ENCODE data around the gene JAM3. TPM values are rescaled to one million over a fixed set of nuclear protein-coding genes. Genes with fewer than 3 reads are reported as not detected.
"Not testable (repeated sequence)": the region's sequence is repeated elsewhere in the genome, so short reads cannot be mapped to it uniquely, and the experiment has no call there.

Gene JAM3
- total RNA-seq, 1 donor from 2014 or later, result 41.8 TPM

- DNase-seq, result peak; percentile 48
Observed at GRCh38 chr11:134062265-134063123, 6.4 kb upstream of the JAM3 start.

- no peak for DNase-seq
Observed at GRCh38 chr11:134063124-134063495, 5.8 kb upstream of the JAM3 start.

GRCh38 chr11:134063991-134064747 is 4.7 kb upstream of the JAM3 start:
- DNase-seq, result no peak

- no peak for DNase-seq
Observed at GRCh38 chr11:134065381-134065780, 3.5 kb upstream of the JAM3 start.

GRCh38 chr11:134066943-134067885 is 1.7 kb upstream of the JAM3 start:
- DNase-seq, result no peak

- peak; percentile 20 for DNase-seq
Observed at GRCh38 chr11:134069426-134070341, 812 bp downstream of the JAM3 start.

GRCh38 chr11:134070342-134070845 is 1.5 kb downstream of the JAM3 start:
- peak; percentile 8 for DNase-seq

GRCh38 chr11:134071306-134071705 is 2.4 kb downstream of the JAM3 start:
- no peak for DNase-seq

GRCh38 chr11:134071766-134072402 is 3.0 kb downstream of the JAM3 start:
- no peak for DNase-seq

GRCh38 chr11:134072844-134073243 is 4.0 kb downstream of the JAM3 start:
- no peak for DNase-seq

- no peak for DNase-seq
Observed at GRCh38 chr11:134074346-134074745, 5.5 kb downstream of the JAM3 start.

- no peak for DNase-seq
Observed at GRCh38 chr11:134074766-134075165, 5.9 kb downstream of the JAM3 start.

- DNase-seq, result no peak
Observed at GRCh38 chr11:134079317-134079716, 10.4 kb downstream of the JAM3 start.

- DNase-seq, result not testable (repeated sequence)
Observed at GRCh38 chr11:134081258-134081657, 12.4 kb downstream of the JAM3 start.

- no peak for DNase-seq
Observed at GRCh38 chr11:134082990-134083389, 14.1 kb downstream of the JAM3 start.

GRCh38 chr11:134086376-134086775 is 17.5 kb downstream of the JAM3 start:
- DNase-seq, result no peak

- not testable (repeated sequence) for DNase-seq
Observed at GRCh38 chr11:134092006-134092405, 23.1 kb downstream of the JAM3 start.

GRCh38 chr11:134097166-134097565 is 28.3 kb downstream of the JAM3 start:
- no peak for DNase-seq

- no peak for DNase-seq
Observed at GRCh38 chr11:134098566-134099184, 29.8 kb downstream of the JAM3 start.

- peak; percentile 28 for DNase-seq
Observed at GRCh38 chr11:134100171-134100570, 31.3 kb downstream of the JAM3 start.

All from occipital lobe (tissue), 2 donors.